SIG-M5 treated with dmso at 0.1 percent for 504 hours (cell line): ENCODE results near the gene XPO1.
"Not testable (repeated sequence)": the region's sequence is repeated elsewhere in the genome, so short reads cannot be mapped to it uniquely, and the experiment has no call there.

Source experiments
- DNase-seq: peaks from one replicate; lab custom pipeline; 2025; ENCODE audit not compliant: unreplicated experiment; lab: John Stamatoyannopoulos, UW

The XPO1 gene, protein sequence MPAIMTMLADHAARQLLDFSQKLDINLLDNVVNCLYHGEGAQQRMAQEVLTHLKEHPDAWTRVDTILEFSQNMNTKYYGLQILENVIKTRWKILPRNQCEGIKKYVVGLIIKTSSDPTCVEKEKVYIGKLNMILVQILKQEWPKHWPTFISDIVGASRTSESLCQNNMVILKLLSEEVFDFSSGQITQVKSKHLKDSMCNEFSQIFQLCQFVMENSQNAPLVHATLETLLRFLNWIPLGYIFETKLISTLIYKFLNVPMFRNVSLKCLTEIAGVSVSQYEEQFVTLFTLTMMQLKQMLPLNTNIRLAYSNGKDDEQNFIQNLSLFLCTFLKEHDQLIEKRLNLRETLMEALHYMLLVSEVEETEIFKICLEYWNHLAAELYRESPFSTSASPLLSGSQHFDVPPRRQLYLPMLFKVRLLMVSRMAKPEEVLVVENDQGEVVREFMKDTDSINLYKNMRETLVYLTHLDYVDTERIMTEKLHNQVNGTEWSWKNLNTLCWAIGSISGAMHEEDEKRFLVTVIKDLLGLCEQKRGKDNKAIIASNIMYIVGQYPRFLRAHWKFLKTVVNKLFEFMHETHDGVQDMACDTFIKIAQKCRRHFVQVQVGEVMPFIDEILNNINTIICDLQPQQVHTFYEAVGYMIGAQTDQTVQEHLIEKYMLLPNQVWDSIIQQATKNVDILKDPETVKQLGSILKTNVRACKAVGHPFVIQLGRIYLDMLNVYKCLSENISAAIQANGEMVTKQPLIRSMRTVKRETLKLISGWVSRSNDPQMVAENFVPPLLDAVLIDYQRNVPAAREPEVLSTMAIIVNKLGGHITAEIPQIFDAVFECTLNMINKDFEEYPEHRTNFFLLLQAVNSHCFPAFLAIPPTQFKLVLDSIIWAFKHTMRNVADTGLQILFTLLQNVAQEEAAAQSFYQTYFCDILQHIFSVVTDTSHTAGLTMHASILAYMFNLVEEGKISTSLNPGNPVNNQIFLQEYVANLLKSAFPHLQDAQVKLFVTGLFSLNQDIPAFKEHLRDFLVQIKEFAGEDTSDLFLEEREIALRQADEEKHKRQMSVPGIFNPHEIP (N-terminal part only)

DNA sequence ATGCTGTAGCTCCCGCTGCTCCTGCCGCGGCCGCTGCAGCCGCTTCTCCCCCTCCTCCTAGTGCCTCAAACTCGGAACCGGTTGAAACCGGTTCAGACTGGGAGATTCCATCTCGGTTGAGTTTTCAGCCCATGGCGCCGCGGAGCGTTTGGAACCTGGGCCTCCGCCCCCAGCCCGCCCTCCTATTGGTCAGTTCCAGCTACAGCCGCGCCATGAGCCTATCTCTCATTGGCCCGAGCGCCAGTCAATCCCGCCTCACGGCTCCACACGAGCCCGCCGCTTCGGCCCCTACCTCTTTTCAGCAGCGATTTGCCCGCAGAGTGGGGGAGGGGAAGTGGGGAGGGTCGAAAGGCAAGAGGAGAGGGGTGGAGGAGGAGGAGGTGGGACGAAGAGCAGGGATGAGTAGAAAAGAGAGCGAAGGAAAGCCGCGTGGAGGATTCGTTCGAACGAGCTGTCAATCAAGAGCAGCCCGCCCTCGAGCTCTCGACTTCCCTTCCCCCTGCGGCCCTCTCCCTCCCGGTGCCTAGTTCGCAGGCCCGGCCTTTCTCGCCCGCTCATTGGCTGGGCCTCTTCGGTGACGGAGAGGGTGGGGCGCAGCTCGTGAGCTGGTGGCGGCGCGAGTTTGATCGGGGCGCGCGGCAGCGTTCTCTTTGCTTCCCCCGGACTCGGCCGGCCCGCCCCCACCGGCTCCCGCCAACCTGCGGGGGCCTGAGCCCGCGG, at the start of gene XPO1:
TSS of gene XPO1 (minus strand) at position 157 of the 720 bp plus-strand sequence. CDS start 4,459 bp downstream, outside the sequence.
- DNase-seq, result peak; percentile 100

DNA sequence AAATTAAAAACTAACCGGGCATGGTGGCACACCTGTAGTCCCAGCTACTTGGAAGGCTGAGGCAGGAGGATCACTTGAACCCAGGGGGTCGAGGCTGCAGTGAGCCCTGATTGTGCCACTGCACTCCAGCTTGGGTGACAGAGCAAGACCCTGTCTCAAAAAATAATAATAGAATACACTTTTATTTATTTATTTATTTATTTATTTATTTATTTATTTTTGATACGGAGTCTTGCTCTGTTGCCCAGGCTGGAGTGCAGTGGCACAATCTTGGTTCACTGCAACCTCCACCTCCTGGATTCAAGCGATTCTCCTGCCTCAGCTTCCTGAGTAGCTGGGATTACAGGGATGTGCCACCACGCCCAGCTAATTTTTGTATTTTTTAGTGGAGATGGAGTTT, 48.8 kb upstream of the XPO1 start:
- not testable (repeated sequence) for DNase-seq

DNA sequence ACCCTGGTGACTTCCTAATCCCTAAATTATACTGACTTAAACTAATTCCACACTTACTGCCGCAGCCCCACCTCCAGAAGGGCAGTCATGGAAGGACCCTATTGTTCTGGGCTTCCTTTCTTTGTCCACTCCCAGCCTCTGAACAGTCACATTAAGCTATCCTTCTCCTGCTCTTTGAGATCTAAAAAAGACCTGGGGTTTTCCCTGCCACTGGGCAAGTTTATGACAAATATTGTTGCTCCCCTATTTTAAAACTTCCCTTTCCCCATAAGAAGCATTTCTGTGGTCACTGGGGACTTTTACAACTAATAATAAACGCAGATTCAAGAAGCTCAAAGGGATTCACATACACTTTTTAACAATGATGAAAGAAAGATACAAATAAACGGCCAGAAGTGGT, 47.2 kb upstream of the XPO1 start:
- DNase-seq, result no peak

DNA sequence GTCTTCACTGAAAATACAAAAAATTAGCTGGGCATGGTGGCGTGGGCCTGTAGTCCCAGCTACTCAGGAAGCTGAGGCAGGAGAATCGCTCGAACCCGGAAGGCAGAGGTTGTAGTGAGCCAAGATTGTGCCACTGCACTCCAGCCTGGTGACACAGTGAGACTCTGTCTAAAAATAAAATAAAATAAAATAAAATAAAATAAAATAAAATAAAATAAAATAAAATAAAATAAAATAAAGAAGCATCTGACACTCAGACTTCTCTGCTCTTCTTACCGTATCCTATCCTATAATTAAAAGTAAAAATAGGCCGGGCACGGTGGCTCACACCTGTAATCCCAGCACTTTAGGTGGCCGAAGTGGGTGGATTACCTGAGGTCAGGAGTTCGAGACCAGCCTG, 46.2 kb upstream of the XPO1 start:
- DNase-seq, result not testable (repeated sequence)

DNA sequence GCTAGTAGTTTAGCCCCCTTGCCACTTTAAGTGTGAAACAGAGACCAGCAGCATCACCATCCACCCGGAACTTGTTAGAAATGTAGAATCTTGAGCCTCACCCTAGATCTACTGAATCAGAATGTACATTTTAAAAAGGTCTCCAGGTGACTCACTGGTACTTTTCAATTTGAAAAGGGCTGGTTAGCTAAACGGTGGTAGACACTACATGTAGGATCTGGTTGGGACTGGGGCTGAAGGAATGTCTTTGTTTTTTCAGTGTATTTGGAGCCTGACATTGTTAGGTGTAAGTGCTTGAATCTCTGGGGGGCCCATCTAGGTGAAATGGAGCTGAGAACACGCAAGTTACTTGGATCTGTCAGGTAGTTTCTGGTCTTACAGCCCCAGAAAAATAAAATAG, 44.0 kb upstream of the XPO1 start:
- no peak for DNase-seq

DNA sequence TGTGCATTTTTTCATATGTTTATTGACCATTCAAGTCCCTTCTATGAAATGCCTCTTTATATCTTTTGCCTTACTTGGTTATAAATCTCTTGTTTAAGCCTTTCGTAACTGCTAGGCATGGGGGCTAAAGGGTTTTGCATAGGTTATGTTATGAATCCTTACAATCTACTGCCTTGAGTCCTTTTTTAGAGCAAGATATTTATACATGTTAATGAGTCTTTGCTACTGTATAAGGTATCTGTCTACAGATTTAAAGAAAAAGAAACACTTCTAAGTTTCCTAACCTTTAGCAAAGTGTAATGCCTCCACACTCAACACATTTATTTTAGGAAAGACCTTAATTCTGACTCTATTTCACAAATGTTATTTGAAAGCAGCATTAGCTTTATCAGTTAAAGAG, 43.6 kb upstream of the XPO1 start:
- DNase-seq, result no peak

DNA sequence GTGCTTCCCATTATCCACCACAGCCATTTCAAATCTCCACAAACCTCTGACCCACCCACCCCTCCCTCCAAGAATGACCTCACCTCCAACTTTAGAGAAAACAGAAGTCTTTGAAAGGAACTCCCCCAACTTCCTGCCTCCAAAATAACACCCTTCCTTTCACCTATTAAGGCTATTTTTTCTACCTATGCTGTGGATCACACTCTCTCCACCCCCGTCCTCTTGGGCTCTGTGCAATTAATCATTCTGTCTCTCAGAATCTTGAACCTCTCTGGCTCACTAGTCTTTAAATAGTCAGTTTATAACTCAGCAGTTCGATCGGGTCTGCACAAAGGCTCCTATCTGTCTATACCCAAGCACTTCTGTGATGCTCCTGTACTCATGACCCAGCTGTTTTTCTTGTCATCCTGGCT, 37.3 kb upstream of the XPO1 start:
- no peak for DNase-seq

DNA sequence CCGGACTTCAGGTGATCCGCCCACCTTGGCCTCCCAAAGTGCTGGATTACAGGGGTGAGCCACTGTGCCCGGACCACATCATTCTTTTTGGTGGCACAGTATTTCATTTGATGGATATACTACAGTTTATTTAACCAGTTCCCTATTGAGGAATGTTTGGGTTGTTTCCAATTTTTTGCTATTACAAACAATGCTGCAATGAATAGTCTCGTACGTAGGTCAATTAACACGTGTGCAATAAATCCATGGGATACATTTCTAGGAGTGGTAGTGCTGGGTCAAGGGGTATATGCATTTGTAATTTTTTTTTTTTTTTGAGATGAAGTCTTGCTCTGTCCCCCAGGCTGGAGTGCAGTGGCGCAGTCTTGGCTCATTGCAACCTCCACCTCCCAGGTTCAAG, 28.4 kb upstream of the XPO1 start:
- no peak for DNase-seq

DNA sequence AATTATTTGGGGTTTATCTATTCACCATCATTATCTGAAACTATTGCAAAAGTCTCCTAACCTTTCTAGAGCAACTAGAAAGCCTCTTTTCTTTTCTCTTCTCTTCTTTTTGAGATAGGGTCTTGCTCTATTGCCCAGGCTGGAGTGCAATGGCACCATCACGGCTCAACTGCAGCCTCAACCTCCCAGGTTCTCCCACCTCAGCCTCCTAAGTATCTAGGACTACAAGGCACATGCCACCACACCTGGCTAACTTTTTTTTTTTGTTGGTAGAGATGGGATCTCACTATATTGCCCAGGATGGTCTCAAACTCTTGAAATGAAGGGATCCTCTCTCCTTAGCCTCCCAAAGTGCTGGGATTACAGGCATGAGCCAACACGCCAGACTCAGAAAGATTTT, 24.5 kb upstream of the XPO1 start:
- no peak for DNase-seq

DNA sequence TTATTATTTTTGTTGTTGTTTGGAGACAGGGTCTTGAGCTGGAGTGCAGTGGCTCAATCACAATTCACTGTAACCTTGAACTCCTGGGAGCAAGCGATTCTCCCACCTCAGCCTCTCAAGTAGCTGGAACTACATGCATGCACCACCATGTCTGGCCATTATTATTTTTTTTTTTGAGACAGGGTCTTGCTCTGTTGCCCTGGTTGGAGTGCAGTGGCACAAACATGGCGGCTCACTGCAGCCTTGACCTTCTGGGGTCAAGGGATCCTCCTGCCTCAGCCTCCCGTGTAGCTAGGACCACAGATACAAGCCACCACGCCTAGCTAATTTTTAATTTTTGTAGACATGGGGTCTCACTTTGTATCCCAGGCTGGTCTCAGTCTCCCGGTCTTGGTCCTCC, 20.0 kb upstream of the XPO1 start:
- no peak for DNase-seq

DNA sequence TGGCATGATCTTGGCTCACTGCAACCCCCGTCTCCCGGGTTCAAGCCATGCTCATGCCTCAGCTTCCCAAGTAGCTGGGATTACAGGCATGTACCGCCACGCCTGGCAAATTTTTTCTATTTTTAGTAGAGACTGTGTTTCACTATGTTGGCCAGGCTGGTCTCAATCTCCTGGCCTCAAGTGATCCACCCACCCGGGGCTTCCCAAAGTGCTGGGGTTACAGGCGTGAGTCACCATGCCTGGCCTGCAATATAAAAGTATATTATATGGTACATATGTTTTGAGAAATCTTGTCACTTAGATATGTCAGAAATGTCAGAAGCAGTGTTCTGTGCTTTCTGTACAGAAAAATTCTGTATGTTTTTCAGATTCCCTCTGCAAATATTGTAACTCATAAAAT, 19.2 kb upstream of the XPO1 start:
- DNase-seq, result no peak

DNA sequence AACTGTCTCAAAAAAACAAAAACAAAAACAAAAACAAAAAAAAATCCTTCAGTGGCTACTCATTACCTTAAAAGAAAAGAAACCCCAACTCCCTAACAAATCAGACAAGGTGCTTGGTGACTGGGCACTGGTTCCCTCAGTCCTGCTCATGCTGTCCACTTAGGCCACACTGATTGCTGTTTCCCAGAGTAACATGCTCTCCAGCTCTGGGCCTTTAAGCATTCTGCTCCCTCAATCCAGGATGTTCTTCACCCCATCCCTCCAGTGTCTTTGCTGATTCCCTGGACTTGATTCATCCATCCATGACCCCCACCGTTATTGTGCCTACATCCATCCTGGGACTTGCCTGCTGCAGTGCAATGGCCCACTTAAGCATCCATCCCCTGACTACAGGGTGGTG, 16.4 kb upstream of the XPO1 start:
- DNase-seq, result no peak

DNA sequence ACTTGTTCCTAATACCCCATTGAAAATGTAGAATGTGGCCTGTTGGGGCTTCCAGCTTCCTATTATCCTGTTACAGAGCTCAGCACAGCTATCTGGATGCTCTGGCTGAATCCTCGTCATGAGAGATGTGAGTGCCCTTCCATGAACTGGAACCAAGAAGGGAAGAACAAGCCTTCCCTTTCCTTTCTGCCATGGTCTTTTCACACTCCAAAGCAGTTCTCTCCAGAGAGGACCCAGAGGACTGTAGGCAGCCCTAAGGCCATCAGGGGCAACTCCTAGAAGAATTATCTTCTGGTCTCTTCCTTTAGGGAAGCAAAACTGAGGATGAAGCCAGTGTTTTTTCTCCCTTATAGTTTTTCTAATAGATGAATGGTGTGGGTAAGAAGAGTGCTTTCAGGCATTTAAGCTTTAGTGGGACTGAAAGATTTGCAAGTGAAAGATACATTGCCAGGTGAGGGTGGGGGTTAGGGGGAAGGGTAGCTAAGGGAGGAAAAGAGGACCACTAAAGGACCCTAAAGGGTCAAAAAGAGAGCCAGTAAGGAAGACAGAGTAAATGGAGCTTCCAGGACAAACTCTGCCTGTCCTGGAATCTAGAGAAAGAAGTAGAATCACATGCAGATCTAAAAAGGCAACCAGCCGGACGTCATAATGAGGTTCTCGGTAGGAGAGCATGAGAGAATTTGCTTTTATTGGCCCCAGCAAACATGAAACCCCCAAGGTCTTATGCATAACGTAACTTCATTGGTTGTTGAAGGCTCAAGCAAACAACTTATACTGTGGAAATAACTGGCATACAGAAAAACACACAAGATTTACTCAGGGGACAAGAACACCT, 12.4 kb upstream of the XPO1 start:
- no peak for DNase-seq

DNA sequence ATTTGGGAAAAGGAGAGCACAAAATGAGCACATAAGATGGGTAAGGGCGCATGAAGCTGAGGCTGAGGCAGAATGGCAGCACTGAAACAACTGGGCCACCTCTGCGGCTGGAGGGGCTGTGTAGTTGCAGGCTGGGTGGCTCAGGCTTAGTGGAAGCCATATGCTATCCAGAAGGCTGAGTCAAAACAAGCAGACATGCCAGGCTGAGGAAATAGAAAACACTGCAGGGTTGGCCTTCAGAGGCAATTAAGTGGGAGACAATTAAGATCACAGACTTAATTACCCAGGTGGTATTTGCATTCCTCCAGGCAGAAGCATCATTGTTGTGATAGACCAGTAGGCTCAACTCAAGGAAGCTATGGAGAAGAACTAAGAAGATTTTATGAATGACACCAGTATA, 11.4 kb upstream of the XPO1 start:
- DNase-seq, result no peak

DNA sequence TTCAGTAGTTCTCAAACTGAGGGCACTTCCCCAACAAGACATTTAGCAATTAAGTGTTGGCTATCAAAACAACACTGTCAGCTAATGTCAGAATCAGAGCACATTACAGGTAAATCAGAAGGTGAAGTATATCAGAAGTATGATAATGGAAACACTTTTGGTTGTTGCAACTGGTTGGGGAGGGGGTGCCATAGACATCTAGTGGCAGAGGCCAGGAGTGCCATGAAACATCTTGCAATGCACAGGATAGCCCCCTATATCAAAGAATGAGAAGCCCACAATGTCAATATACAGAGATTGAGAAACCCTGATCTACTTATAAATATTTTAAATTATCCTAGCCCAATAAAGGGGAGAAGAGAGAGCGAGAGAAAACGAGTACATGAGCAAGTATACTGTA, 4.9 kb upstream of the XPO1 start:
- DNase-seq, result no peak

DNA sequence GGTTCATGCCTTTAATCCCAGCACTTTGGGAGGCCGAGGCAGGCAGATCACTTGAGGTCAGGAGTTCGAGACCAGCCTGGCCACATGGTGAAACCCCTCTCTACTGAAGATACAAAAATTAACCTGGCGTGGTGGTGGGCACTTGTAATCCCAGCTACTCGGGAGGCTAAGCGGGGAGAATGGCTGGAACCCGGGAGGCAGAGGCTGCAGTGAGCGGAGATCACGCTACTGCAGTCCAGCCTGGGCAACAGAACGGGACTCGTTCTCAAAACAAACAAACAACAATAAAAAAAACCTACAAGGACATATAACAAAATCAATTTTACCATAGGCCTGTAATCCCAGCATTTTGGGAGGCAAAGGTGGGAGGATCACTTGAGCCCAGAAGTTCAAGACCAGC, 2.0 kb upstream of the XPO1 start:
- not testable (repeated sequence) for DNase-seq

DNA sequence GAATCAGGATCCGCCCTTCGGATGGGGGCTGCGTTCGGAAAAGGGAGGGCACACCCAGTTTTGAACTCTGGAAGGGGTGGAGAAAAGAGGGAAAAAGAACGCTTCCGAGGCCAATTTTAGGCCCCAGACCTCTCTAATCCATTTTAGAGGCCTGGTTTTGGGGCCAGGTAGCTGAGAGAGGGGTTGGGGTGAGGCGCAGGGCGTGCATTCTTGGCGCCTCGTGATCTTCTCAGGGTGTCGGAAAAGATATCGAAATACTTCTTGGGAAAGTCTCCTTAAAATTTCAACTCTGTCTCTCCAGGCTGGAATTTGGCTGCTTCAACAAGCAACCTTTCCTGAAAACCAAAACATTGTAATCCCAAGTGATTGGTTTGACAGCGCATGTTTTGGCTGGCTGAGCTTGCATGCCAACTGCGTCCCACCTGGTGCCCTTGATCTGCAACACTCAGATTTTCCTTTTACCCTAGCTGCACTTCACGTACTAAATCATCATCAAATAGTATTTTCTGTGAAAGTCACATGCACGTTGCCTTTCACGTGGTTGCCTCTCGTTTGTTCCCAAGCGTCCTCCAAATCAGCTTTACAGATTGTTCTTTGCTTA, 864 bp upstream of the XPO1 start:
- peak; percentile 43 for DNase-seq

DNA sequence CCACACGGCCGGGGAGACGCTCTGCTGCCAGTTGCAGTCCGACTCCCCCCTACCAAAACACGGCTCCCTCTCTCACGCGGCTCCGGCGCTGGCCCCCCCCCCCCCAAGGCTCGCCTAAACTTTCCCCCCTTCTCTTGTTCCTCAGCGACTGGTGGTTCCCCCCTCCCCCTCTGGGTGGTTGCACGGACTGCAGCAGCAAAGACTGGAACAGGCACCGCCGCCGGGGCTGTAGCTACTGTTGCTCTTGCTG, 281 bp downstream of the XPO1 start:
- no peak for DNase-seq

DNA sequence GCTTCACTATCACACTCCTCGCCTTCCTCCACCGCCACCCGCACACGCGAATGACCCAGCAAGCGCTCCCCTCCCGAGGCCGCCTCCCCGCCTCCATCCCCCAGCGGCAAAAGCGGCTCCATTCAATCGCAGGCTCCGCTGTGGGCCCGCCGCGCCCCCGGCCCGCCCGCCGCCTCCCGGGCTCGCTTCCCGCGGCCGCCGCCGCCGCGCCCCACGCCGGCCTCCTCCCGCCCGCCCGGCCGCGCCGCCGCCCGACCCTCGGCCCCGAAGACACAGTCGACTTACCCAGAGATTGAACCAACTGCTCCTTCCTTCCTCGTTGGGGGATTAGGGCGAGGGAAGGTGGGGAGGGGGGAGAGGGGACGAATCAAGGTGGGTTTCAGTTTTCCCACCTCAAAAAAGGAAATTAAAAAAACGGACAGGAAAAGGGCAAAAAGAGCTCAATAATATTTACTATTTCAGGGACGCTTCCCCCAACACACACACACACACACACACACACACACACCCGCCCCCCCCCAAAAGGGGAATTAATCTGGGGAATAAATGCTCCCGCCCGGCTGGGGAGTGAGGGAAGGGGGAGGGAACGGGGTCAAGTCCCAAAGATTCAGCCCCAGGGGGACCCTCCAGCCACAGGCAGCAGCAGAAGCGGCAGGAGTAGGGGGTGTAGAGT, 743 bp downstream of the XPO1 start:
- DNase-seq, result no peak
